Coronary artery (tissue), 2 donors: Measurements from ENCODE around the gene RAB10.
A peak's percentile ranks its signal among the peaks of the same experiment; 100 is the strongest.

Experiments used
- DNase-seq: peaks from one replicate; pipeline ENCODE4 v3.0.0-alpha.2; 2017; ENCODE audit warnings: low spot score
- H3K27ac ChIP-seq, 2 donors: fragments of 200-600 bp; sonication (generic); one replicate each; pipeline ENCODE4 v1.5.1; 2016 to 2019
- H3K4me3 ChIP-seq: fragments of 200-600 bp; sonication (generic); 2 replicates; pipeline ENCODE4 v1.5.1; 2016; ENCODE audit warnings: mild to moderate bottlenecking, moderate library complexity
- TF ChIP-seq, protein P1 (sequence below): fragments of 200-600 bp; sonication (generic); IDR thresholded peaks from one replicate; pipeline ENCODE4 v1.5.1; 2019; ENCODE audit warnings: antibody characterized with exemption

The RAB10 gene

DNA sequence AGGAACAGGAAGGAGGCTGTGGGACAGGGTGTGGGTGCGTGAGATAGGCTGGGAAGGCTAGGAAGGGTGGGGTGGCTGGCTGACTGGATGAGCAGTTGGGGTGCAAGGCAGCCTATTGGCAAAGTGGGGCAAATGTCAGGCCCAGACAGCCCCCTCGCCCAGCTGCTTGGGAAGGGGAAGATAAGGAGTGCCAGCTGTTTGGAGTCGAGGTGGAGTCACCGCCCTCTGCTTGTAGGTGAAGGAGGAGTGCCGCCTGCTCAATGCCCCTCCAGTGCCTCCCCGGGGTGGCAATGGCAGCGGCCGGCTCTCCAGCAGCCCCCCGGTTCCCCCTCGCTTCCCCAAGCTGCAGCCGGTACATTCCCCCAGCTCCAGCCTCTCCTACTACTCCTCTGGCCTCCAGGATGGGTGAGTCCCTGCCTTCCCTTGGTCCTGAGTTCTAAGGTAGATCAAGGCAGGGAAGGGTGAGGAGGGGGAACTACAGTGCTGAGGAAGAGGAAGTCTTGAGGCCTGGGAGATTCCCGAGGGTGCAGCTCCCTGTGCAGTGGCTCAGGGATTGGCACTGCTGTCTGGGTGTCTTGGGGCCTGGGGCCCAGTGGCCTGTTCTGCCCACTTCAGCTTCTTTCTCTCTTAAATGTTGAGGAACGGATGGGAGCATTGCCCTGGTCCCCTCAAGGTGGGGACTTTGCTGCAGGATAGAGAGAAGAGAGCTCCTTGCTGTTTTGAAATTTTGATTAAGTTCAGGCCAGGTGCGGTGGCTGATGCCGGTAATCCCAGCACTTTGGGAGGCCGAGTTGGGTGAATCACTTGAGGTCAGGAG is 152.3 kb downstream of the RAB10 start:
- no peak for DNase-seq
- H3K4me3 ChIP-seq, result peak overlapping the region; percentile 77
- TF ChIP-seq, protein P1, sequence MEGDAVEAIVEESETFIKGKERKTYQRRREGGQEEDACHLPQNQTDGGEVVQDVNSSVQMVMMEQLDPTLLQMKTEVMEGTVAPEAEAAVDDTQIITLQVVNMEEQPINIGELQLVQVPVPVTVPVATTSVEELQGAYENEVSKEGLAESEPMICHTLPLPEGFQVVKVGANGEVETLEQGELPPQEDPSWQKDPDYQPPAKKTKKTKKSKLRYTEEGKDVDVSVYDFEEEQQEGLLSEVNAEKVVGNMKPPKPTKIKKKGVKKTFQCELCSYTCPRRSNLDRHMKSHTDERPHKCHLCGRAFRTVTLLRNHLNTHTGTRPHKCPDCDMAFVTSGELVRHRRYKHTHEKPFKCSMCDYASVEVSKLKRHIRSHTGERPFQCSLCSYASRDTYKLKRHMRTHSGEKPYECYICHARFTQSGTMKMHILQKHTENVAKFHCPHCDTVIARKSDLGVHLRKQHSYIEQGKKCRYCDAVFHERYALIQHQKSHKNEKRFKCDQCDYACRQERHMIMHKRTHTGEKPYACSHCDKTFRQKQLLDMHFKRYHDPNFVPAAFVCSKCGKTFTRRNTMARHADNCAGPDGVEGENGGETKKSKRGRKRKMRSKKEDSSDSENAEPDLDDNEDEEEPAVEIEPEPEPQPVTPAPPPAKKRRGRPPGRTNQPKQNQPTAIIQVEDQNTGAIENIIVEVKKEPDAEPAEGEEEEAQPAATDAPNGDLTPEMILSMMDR, result no peak
- peak overlapping the region in 1 of 2 donors; percentile 80 for H3K27ac ChIP-seq
